ENCODE results near the gene ARTN. TPM values are rescaled to one million over a fixed set of nuclear protein-coding genes. Genes with fewer than 3 reads are reported as not detected.

The ARTN gene
- total RNA-seq, 1 donor from 2014 or later = 1.6 TPM

DNA sequence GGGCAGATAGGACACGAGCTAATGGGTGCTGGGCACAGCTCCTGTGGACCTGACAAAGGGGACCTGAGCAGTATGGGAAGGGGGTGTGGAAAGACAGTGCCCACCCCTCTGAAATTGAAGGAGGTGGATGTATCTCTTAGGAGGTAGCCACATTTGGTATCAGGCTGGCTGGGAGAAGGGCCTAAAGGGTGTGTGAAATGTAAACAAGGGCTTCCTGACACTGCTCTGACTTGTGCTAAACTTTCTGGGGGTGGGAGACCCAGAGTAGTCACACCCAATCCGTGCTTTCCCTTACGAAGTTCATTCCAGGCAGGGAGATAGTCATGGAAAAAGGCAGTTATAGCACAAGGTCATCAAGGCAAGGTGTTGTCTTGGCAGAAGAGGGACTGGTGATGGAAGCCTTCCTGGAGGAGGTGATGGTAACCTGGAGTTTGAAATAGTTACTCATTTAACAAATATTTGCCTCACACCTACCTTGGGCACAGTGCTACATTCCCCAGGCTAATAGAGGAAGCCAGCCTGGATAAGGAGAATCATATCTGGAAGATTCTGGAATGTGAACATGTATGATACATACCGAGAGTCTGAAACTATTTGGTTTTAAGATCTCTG lies 52.5 kb downstream of the ARTN start:
- H3K9me3 Mint-ChIP-seq = no peaks in the 10 kb centered on the region
- H3K4me3 Mint-ChIP-seq = no peak overlapping the region
- H3K4me1 Mint-ChIP-seq = peaks cover 3% of the 10 kb centered on the region
- peaks cover 13% of the 10 kb centered on the region for H3K36me3 Mint-ChIP-seq
- TF ChIP-seq, protein P1, sequence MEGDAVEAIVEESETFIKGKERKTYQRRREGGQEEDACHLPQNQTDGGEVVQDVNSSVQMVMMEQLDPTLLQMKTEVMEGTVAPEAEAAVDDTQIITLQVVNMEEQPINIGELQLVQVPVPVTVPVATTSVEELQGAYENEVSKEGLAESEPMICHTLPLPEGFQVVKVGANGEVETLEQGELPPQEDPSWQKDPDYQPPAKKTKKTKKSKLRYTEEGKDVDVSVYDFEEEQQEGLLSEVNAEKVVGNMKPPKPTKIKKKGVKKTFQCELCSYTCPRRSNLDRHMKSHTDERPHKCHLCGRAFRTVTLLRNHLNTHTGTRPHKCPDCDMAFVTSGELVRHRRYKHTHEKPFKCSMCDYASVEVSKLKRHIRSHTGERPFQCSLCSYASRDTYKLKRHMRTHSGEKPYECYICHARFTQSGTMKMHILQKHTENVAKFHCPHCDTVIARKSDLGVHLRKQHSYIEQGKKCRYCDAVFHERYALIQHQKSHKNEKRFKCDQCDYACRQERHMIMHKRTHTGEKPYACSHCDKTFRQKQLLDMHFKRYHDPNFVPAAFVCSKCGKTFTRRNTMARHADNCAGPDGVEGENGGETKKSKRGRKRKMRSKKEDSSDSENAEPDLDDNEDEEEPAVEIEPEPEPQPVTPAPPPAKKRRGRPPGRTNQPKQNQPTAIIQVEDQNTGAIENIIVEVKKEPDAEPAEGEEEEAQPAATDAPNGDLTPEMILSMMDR (IDR thresholded peaks at IDR 0.05; ENCODE audit: unreplicated experiment) = no peak
- DNase-seq (ENCODE audit: low spot score in 2 of 2, unreplicated experiment in 2 of 2) = no peak
- H3K27ac Mint-ChIP-seq = peak overlapping the region; percentile 47
- no peaks in the 10 kb centered on the region for H3K27me3 Mint-ChIP-seq (ENCODE audit: low read depth)

DNA sequence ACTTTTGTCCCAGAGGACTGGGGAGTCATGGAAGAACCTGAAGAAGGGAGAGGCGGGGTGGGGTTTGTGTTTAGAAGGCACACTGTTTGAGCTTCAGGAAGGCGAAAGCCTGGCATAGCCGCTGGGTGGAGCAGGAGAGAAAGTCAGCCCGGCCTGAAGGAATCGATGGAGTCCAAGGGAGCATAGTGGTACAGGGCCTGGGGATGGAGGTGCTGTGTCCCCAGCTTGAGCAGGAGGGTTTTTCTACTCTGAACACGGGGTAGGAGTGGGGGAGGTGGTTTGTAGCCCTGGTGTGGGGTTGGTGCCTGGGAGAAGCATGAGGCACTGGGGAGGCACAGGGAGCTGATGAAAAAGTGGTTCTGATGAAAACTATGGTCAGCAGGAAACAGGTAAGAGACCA lies 53.1 kb downstream of the ARTN start:
- Mint-ChIP-seq H3K4me1 (peaks cover 3% of the 10 kb centered on the region), H3K36me3 (peaks cover 13% of the 10 kb centered on the region), H3K27ac (peak overlapping the region; percentile 47), H3K4me3 (no peak overlapping the region), H3K9me3 (no peaks in the 10 kb centered on the region), H3K27me3 (ENCODE audit: low read depth) (no peaks in the 10 kb centered on the region)
- DNase-seq (ENCODE audit: low spot score in 2 of 2, unreplicated experiment in 2 of 2) = no peak
- TF ChIP-seq, protein P1 (IDR thresholded peaks at IDR 0.05; ENCODE audit: unreplicated experiment) = no peak

Other genes with a start within 250 kb of the ARTN start
- 27.9 to 31.0 TPM (median 29.0 TPM) in 3 replicates for gene ST3GAL3, start 226.3 kb upstream of the ARTN start, total RNA-seq
- gene IPO13, start 13.1 kb downstream of the ARTN start, total RNA-seq = 21.8 to 26.4 TPM (median 23.2 TPM) in 3 replicates
- 24.1 to 26.6 TPM (median 25.0 TPM) in 3 replicates for gene DPH2, start 36.2 kb downstream of the ARTN start, total RNA-seq
- 72.8 to 82.6 TPM (median 75.0 TPM) in 3 replicates for gene ATP6V0B, start 41.2 kb downstream of the ARTN start, total RNA-seq
- 55.8 to 58.6 TPM (median 57.8 TPM) in 3 replicates for gene B4GALT2, start 45.4 kb downstream of the ARTN start, total RNA-seq
- 12.3 to 13.8 TPM (median 12.4 TPM) in 3 replicates for gene CCDC24, start 57.8 kb downstream of the ARTN start, total RNA-seq
- gene SLC6A9, start 97.7 kb downstream of the ARTN start, total RNA-seq = 28.4 to 30.9 TPM (median 29.5 TPM) in 3 replicates
- not detected in 3 replicates for gene KLF17, start 185.0 kb downstream of the ARTN start, total RNA-seq
- gene KLF18, start 207.8 kb downstream of the ARTN start, total RNA-seq = not detected in 3 replicates